GM18499 (cell line): ENCODE measurements around the gene ZNF382.

ENCODE experiments used
- ATAC-seq: cut with Tn5 transposase; IDR thresholded peaks from one replicate; pipeline ENCODE4 v1.9.1; 2021; ENCODE audit warnings: moderate number of reproducible peaks; ENCODE audit not compliant: insufficient read depth, unreplicated experiment

Gene ZNF382

GRCh38 chr19:36674201-36674600, 69.1 kb downstream of the ZNF382 start:
- no peak for ATAC-seq

- ATAC-seq: no peak
These were observed 74.3 kb downstream of the ZNF382 start for GRCh38 chr19:36679455-36679854.
